ENCODE results near the gene NME5. TPM values are rescaled to one million over a fixed set of nuclear protein-coding genes. Genes with fewer than 3 reads are reported as not detected.
"Not testable (repeated sequence)": the region's sequence is repeated elsewhere in the genome, so short reads cannot be mapped to it uniquely, and the experiment has no call there.

The NME5 gene
- 2.6 and 5.6 TPM in 2 replicates for total RNA-seq (2014; rRNA removed; shearing (Covaris generic))

DNA sequence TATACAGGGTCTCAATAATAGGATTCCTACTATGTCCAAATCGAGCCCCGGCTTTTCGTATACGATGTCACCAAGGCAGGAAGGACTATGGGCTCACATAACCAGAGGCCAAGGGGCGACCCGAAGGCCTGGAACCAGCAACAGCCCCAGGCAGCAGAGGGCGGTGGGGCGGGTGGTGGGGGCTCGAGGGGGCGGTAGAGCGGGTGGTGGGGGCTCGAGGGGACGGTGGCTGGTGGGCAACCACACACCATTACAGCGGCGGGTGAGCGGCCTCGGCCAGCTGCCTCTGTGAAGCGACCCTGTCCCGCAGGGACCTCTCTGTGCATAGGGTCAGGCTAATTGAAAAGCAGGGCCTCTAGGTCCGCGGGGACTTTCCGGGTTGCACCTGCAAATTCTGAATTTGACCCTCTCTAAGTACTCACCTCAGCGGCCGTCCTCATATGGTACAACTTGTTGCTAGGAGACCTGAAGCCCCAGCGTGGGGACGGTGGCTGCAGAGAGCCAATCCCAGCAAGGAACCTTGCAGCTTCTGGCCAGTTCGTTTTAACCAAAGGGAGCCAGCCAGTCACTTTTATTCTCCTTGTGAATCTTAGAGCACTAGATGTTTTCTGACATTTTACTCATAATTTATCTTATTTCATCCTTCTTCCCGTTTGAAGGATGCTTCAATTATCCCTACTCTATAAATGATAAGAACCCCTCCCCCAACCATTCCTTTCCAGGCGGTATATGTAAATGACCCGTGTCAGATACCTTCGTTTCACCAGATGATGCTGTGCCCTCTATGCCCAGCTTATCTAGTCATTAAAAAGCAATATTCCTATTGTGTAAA, at the start of gene NME5:
TSS of gene NME5 (minus strand) at position 480 of the 832 bp plus-strand sequence. CDS start 648 bp downstream, outside the sequence.
- DNase-seq (ENCODE audit: low spot score), result peak; percentile 68

GRCh38 chr5:138188626-138189025, 49.4 kb upstream of the NME5 start:
- no peak for DNase-seq (ENCODE audit: low spot score)

- DNase-seq (ENCODE audit: low spot score), result no peak
Observed at GRCh38 chr5:138186002-138186447, 46.8 kb upstream of the NME5 start.

GRCh38 chr5:138182808-138183207, 43.6 kb upstream of the NME5 start:
- no peak for DNase-seq (ENCODE audit: low spot score)

- DNase-seq (ENCODE audit: low spot score), result no peak
Observed at GRCh38 chr5:138180841-138181240, 41.6 kb upstream of the NME5 start.

DNA sequence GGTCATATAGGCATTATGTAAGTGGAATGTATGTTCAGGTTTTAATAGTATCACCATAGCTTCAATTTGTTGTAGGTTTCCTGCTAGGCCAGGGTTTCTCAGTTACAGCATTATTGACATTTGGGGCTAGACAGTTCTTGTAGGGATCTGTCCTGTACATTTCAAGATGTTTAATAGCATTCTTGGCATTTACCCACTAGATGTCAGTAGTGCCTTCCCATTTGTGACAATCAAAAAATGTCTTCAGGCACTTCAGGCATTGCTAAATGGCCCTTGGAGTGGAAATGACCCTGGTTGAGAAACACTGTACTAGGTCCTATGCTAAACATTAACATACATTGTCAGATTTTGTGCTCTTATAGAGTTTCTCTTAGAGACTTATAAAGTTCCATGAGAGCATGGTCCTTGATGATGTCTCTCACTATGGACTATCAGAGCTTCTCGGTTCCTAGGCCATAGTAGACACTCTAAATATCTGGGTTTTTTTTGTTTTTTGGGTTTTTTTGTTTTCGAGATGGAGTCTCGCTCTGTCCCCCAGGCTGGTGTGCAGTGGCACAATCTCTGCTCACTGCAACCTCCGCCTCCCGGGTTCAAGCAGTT, 41.1 kb upstream of the NME5 start:
- peak; percentile 87 for DNase-seq (ENCODE audit: low spot score)

GRCh38 chr5:138179277-138179857, 40.1 kb upstream of the NME5 start:
- DNase-seq (ENCODE audit: low spot score), result no peak

DNA sequence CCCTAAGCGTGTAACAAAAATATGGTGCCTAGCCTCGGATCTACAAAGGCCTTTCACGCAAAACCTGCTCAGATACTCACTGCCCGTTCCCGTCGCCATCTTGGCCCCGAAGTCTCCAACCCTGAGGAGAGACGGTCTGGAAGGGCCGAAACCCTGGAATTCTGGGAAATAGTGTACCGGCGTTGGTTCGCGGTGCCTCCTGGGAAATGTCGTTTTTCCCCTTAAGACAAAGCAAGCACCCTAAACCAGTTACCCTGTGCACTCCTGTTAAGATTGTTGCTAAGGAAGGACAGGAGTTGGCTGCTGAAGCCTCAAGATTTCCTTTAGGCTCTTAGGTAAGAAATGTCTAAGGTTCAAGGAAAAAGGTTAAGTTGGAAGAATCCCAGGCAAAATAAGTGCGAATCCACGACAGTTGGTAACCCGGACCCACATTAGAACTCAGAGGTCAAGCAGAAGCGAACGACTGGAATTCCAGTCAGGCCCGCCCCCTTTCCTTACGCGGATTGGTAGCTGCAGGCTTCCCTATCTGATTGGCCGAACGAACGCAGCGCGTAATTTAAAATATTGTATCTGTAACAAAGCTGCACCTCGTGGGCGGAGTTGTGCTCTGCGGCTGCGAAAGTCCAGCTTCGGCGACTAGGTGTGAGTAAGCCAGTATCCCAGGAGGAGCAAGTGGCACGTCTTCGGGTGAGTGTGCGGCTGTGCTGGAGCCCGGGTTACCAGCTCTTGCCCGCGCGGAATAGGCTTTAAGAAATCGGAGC, 39.5 kb upstream of the NME5 start, which contains the start of the genes BRD8 and KIF20A:
TSS of gene BRD8 (minus strand) at position 115 of the 761 bp plus-strand sequence. CDS start at position 99, 16 bp downstream.
TSS of gene KIF20A (plus strand) at position 597 of the 761 bp plus-strand sequence. CDS start 569 bp downstream, outside the sequence.
- peak; percentile 98 for DNase-seq (ENCODE audit: low spot score)

DNA sequence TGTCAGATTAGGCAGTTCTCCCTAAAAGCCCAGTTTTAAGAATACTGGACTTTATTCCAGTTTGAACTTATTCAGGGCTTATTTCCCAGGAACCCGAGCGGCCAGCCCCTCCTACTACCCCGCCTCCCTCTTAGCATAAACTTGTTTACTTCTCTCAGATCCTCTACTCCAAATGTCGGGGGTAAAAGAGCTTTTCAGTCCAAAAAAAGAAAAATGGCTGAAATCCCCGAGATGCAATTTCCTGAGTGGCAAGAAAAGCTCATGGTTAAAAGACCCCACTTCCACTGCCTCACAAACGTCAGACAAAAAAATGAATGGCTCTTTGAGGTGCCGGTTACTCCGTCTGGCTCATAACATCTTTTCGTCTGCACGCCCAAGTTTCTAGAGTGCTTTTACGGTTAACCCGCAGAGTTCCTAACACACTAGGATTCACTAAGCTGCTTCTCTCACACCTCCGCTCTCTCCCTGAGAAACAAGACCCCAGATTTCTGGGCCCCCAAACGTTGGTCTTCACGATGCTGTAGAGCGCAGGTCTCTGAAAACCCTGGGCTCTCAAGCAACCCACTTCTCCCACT, 38.8 kb upstream of the NME5 start:
- peak; percentile 23 for DNase-seq (ENCODE audit: low spot score)

GRCh38 chr5:138170299-138170698, 31.1 kb upstream of the NME5 start:
- no peak for DNase-seq (ENCODE audit: low spot score)

DNA sequence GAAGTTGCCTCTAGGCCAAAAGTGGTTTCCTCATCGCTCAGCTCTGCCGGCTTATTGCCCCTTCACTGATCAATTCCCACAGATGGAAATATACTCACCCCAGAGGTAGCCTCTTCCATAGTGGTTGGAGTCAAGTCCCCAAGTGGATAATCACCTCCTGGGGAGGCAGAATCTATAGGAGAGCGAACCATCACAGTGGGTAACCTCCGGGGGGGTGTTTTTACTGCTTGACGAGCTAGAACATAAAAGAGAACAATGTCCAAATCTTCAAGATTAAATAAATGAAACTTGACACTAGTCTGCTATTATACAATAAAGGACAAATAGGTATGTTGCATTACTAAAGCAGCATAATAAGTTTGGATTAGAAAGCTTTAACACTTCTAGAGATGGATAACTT, 29.9 kb upstream of the NME5 start:
- no peak for DNase-seq (ENCODE audit: low spot score)

GRCh38 chr5:138163721-138164120, 24.5 kb upstream of the NME5 start:
- DNase-seq (ENCODE audit: low spot score), result no peak

- no peak for DNase-seq (ENCODE audit: low spot score)
Observed at GRCh38 chr5:138160706-138161105, 21.5 kb upstream of the NME5 start.

- no peak for DNase-seq (ENCODE audit: low spot score)
Observed at GRCh38 chr5:138159666-138160065, 20.4 kb upstream of the NME5 start.

- DNase-seq (ENCODE audit: low spot score), result no peak
Observed at GRCh38 chr5:138157626-138158025, 18.4 kb upstream of the NME5 start.

DNA sequence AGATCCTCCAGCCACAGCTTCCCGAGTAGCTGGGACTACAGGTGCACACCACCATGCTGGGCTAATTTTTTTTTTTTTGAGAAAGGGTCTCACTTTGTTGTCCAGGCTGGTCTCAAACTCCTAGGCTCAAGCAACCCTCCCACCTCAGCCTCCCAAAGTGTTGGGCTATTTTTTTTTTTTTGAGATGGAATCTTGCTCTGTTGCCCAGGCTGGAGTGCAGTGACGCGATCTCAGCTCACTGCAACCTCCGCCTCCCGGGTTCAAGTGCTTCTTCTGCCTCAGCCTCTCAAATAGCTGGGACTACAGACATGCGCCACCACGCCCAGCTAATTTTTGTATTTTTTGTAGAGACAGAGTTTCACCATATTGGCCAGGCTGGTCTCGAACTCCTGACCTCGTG, 16.7 kb upstream of the NME5 start:
- not testable (repeated sequence) for DNase-seq (ENCODE audit: low spot score)

DNA sequence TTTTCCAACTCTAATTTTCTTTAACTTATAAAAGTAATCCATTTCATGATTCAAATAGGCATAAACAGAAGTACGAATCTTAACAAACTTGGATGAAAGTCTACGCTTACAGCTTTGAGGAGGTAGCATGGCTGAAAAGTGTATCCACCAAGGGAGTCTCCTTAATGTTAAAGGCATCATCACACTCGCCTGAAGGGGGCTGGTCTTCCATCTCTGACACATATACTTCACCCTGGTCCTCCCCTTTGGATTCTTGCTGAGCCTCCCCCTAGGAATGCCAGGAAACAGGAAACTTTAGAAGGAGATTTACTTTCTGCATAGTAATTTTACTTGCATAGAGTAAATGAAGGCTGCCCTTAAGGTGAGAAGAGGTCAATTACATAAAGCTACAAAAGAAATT, 10.3 kb upstream of the NME5 start:
- DNase-seq (ENCODE audit: low spot score), result no peak

- peak; percentile 80 for DNase-seq (ENCODE audit: low spot score)
Observed at GRCh38 chr5:138148811-138149210, 9.6 kb upstream of the NME5 start.

- DNase-seq (ENCODE audit: low spot score), result not testable (repeated sequence)
Observed at GRCh38 chr5:138143578-138143977, 4.3 kb upstream of the NME5 start.

DNA sequence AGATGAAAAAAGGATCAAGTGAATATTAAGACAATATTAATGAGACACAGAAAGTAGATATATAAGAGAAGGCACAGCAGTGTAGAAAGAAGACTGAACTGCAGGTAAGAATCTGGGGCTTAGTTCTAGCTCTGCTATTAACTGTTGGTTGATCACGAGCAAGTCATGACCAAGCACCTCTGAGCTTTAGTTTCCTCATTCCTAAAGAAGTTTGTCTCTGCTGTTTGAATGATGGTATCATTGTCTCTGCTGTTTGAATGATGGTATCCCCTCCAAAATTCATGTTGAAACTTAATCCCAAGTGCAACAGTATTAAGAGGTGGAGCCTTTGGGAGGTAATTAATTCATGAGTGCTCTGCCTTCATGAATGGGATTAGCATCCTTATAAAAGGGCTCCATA, 2.5 kb upstream of the NME5 start:
- DNase-seq (ENCODE audit: low spot score), result no peak

DNA sequence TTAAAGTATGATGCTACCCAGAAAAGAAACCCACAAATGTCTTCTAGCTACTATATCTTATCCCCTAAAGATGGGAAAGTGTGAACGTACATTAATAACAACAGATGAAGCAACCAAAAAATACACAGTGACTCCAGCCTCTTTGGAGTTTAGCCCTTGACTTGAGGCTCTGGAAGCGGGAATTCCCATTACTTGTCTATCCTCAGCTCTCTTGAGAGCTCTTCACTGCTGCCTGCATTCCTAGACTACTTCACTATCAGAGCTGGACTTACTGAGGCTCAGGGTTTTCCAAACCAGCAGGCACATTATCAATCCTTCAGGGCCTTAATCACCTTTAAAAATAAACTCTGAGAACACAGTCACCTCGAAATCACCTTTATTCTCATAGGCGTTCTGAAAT, 1.0 kb upstream of the NME5 start:
- DNase-seq (ENCODE audit: low spot score), result no peak

- DNase-seq (ENCODE audit: low spot score), result no peak
Observed at GRCh38 chr5:138139781-138140090, 508 bp upstream of the NME5 start.

All from H4 (cell line).